Parathyroid adenoma (tissue), 2 donors: ENCODE measurements around the gene KCNJ12.
"Not testable (repeated sequence)": the region's sequence is repeated elsewhere in the genome, so short reads cannot be mapped to it uniquely, and the experiment has no call there.

Experiments
- H2AFZ ChIP-seq: fragments of 300-600 bp; sonication (generic); one replicate; pipeline ENCODE4 v1.7.0; 2017; ENCODE audit warnings: antibody characterized with exemption, mild to moderate bottlenecking
- H3K27ac ChIP-seq: fragments of 300-600 bp; sonication (generic); one replicate; pipeline ENCODE4 v1.7.0; 2017
- H3K27me3 ChIP-seq: fragments of 300-600 bp; sonication (generic); one replicate; pipeline ENCODE4 v1.7.0; 2017; ENCODE audit warnings: low read length; ENCODE audit not compliant: control insufficient read depth, insufficient read depth
- H3K36me3 ChIP-seq: fragments of 300-600 bp; sonication (generic); one replicate; pipeline ENCODE4 v1.7.0; 2017; ENCODE audit warnings: low read length; ENCODE audit not compliant: control insufficient read depth, insufficient read depth
- H3K4me1 ChIP-seq: fragments of 300-600 bp; sonication (generic); one replicate; pipeline ENCODE4 v1.7.0; 2017; ENCODE audit warnings: control low read depth
- H3K4me2 ChIP-seq: fragments of 300-600 bp; sonication (generic); one replicate; pipeline ENCODE4 v1.7.0; 2017; ENCODE audit warnings: low read length
- H3K4me3 ChIP-seq: fragments of 300-600 bp; sonication (generic); one replicate; pipeline ENCODE4 v1.7.0; 2017; ENCODE audit warnings: low read depth, low read length
- H3K79me2 ChIP-seq: fragments of 300-600 bp; sonication (generic); one replicate; pipeline ENCODE4 v1.7.0; 2017; ENCODE audit warnings: control low read depth
- H3K9ac ChIP-seq: fragments of 300-600 bp; sonication (generic); one replicate; pipeline ENCODE4 v1.7.0; 2017; ENCODE audit warnings: mild to moderate bottlenecking
- H3K9me3 ChIP-seq: fragments of 300-600 bp; sonication (generic); one replicate; pipeline ENCODE4 v1.7.0; 2017; ENCODE audit warnings: low read length; ENCODE audit not compliant: control insufficient read depth
- CTCF ChIP-seq: fragments of 300-600 bp; sonication (generic); IDR thresholded peaks from one replicate; pipeline ENCODE4 v1.7.0; 2017; ENCODE audit warnings: antibody characterized with exemption, mild to moderate bottlenecking
- donor health status: primary hyperparathyroidism.

The KCNJ12 gene

GRCh38 chr17:21339011-21339410 lies 37.1 kb upstream of the KCNJ12 start:
- Histone ChIP-seq H3K79me2 (no peaks in the 10 kb centered on the region), H3K27ac (no peak overlapping the region), H3K36me3 (no peaks in the 10 kb centered on the region), H3K9me3 (no peaks in the 10 kb centered on the region), H3K27me3 (no peaks in the 10 kb centered on the region), H3K4me1 (no peaks in the 10 kb centered on the region), H3K4me3 (no peak overlapping the region), H3K9ac (no peak overlapping the region), H2AFZ (no peak overlapping the region), H3K4me2 (no peak overlapping the region)
- TF ChIP-seq CTCF: no peak

GRCh38 chr17:21339571-21339970 lies 36.6 kb upstream of the KCNJ12 start:
- H3K4me2 ChIP-seq, H3K79me2 ChIP-seq, H3K9me3 ChIP-seq, H3K4me1 ChIP-seq, H3K27ac ChIP-seq, H2AFZ ChIP-seq, H3K27me3 ChIP-seq, H3K9ac ChIP-seq, H3K4me3 ChIP-seq, H3K36me3 ChIP-seq: not testable (repeated sequence)

GRCh38 chr17:21340407-21340806 lies 35.8 kb upstream of the KCNJ12 start:
- H3K27ac ChIP-seq, H3K36me3 ChIP-seq, H3K4me3 ChIP-seq, H3K27me3 ChIP-seq, H3K9ac ChIP-seq, H3K9me3 ChIP-seq, H2AFZ ChIP-seq, H3K4me2 ChIP-seq, H3K79me2 ChIP-seq, H3K4me1 ChIP-seq: not testable (repeated sequence)

GRCh38 chr17:21341279-21341678 lies 34.9 kb upstream of the KCNJ12 start:
- not testable (repeated sequence) for H3K36me3 ChIP-seq, H2AFZ ChIP-seq, H3K27me3 ChIP-seq, H3K9ac ChIP-seq, H3K4me3 ChIP-seq, H3K79me2 ChIP-seq, H3K9me3 ChIP-seq, H3K27ac ChIP-seq, H3K4me2 ChIP-seq, H3K4me1 ChIP-seq

- not testable (repeated sequence) for H3K4me2 ChIP-seq, H2AFZ ChIP-seq, H3K27me3 ChIP-seq, H3K27ac ChIP-seq, H3K4me3 ChIP-seq, H3K9ac ChIP-seq, H3K36me3 ChIP-seq, H3K9me3 ChIP-seq, H3K4me1 ChIP-seq, H3K79me2 ChIP-seq
Observed at GRCh38 chr17:21341925-21342540, 34.1 kb upstream of the KCNJ12 start.

GRCh38 chr17:21343061-21343949 lies 32.9 kb upstream of the KCNJ12 start:
- H3K36me3 ChIP-seq, H3K4me2 ChIP-seq, H3K9me3 ChIP-seq, H3K27ac ChIP-seq, H2AFZ ChIP-seq, H3K79me2 ChIP-seq, H3K4me1 ChIP-seq, H3K4me3 ChIP-seq, H3K9ac ChIP-seq, H3K27me3 ChIP-seq: not testable (repeated sequence)

GRCh38 chr17:21344801-21345200 lies 31.4 kb upstream of the KCNJ12 start:
- not testable (repeated sequence) for H3K4me3 ChIP-seq, H3K27me3 ChIP-seq, H3K4me1 ChIP-seq, H3K27ac ChIP-seq, H3K9me3 ChIP-seq, H3K36me3 ChIP-seq, H3K4me2 ChIP-seq, H3K9ac ChIP-seq, H3K79me2 ChIP-seq, H2AFZ ChIP-seq
